Ascending aorta (tissue), 2 donors: ENCODE measurements around the gene C1orf21. TPM values are rescaled to one million over a fixed set of nuclear protein-coding genes. Genes with fewer than 3 reads are reported as not detected.

Source experiments
- DNase-seq, 2 donors: peaks; one replicate each; pipeline ENCODE4 v3.0.0-alpha.2; 2019; ENCODE audit warnings: low spot score in 2 of 2
- H3K27ac ChIP-seq, 2 donors: fragments of 200-600 bp; sonication (generic); one replicate each; pipeline ENCODE4 v1.5.1; 2016 to 2017; ENCODE audit warnings: mild to moderate bottlenecking in 1 of 2
- H3K27me3 ChIP-seq: fragments of 200-600 bp; sonication (generic); one replicate; pipeline ENCODE4 v1.5.1; 2017
- H3K36me3 ChIP-seq, 2 donors: fragments of 200-600 bp; sonication (generic); one replicate each; pipeline ENCODE4 v1.5.1; 2016
- H3K4me1 ChIP-seq, 2 donors: fragments of 200-600 bp; sonication (generic); one replicate each; pipeline ENCODE4 v1.5.1; 2016 to 2017; ENCODE audit warnings: mild to moderate bottlenecking in 1 of 2
- H3K4me3 ChIP-seq, 2 donors: fragments of 200-600 bp; sonication (generic); one replicate each; pipeline ENCODE4 v1.5.1; 2016 to 2017; ENCODE audit warnings: mild to moderate bottlenecking in 1 of 2
- H3K9me3 ChIP-seq, 2 donors: fragments of 200-600 bp; sonication (generic); one replicate each; pipeline ENCODE4 v1.5.1; 2016
- CTCF ChIP-seq, 3 experiments: fragments of 200-600 bp in 2 of 3; fragments of 450-650 bp in 1 of 3; sonication (generic) in 2 of 3; IDR thresholded peaks; one replicate each; pipeline ENCODE4 v1.5.1; 2016 to 2019; ENCODE audit warnings: antibody characterized with exemption in 3 of 3, mild to moderate bottlenecking in 1 of 3, moderate library complexity in 1 of 3
- intact Hi-C: fragments of 100-400 bp; cut with DNase I; formaldehyde crosslinking; loops from one replicate; pipeline ENCODE4 v1.15.1; 2023
- total RNA-seq: library from RNA; depleted of rRNA; stranded (reverse); fragments of >200 nt; gene quantifications from one replicate; pipeline ENCODE4 v1.1.0, GENCODE V29; 2016

Gene C1orf21
- total RNA-seq, 1 donor from 2014 or later: 21.8 TPM

- Histone ChIP-seq H3K27me3 (no peaks in the 10 kb centered on the region), H3K27ac (no peak overlapping the region), H3K4me3 (no peak overlapping the region), H3K36me3 (no peaks in the 10 kb centered on the region), H3K4me1 (no peaks in the 10 kb centered on the region), H3K9me3 (no peaks in the 10 kb centered on the region)
- TF ChIP-seq CTCF (IDR thresholded peaks at IDR 0.05): no peak
- intact Hi-C loops: loop anchor here (10.0 kb wide), 1 partner anchor 324 kb away; no protein-coding TSS in a partner anchor
- no peak for DNase-seq
These were observed 182.3 kb downstream of the C1orf21 start for GRCh38 chr1:184569106-184569505.

GRCh38 chr1:184574588-184574987, 187.8 kb downstream of the C1orf21 start:
- no peak for DNase-seq
- Histone ChIP-seq H3K36me3 (no peaks in the 10 kb centered on the region), H3K9me3 (no peaks in the 10 kb centered on the region), H3K4me1 (no peaks in the 10 kb centered on the region), H3K27me3 (no peaks in the 10 kb centered on the region), H3K27ac (no peak overlapping the region), H3K4me3 (no peak overlapping the region)
- intact Hi-C loops: no loop called here
- TF ChIP-seq CTCF (IDR thresholded peaks at IDR 0.05): no peak

- no peak for DNase-seq
These were observed 190.0 kb downstream of the C1orf21 start for GRCh38 chr1:184576822-184577221.

GRCh38 chr1:184577319-184577718, 190.5 kb downstream of the C1orf21 start:
- H3K36me3 ChIP-seq: no peaks in the 10 kb centered on the region
- no peak overlapping the region for H3K27ac ChIP-seq
- no peaks in the 10 kb centered on the region for H3K4me1 ChIP-seq
- intact Hi-C loops: no loop called here
- no peaks in the 10 kb centered on the region for H3K9me3 ChIP-seq
- H3K4me3 ChIP-seq: no peak overlapping the region
- TF ChIP-seq CTCF (IDR thresholded peaks at IDR 0.05): no peak
- DNase-seq: no peak
- H3K27me3 ChIP-seq: no peaks in the 10 kb centered on the region

More at GRCh38 chr1:184576822-184577221, 190.0 kb downstream of the C1orf21 start:
- H3K36me3 ChIP-seq: no peaks in the 10 kb centered on the region
- H3K27ac ChIP-seq: no peak overlapping the region
- intact Hi-C loops: no loop called here
- TF ChIP-seq CTCF (IDR thresholded peaks at IDR 0.05): no peak
- no peak overlapping the region for H3K4me3 ChIP-seq
- H3K9me3 ChIP-seq: no peaks in the 10 kb centered on the region
- no peaks in the 10 kb centered on the region for H3K27me3 ChIP-seq
- H3K4me1 ChIP-seq: no peaks in the 10 kb centered on the region

GRCh38 chr1:184582411-184582810, 195.6 kb downstream of the C1orf21 start:
- Histone ChIP-seq H3K9me3 (no peaks in the 10 kb centered on the region), H3K36me3 (no peaks in the 10 kb centered on the region), H3K4me3 (no peak overlapping the region), H3K27me3 (no peaks in the 10 kb centered on the region), H3K27ac (no peak overlapping the region), H3K4me1 (no peaks in the 10 kb centered on the region)
- TF ChIP-seq CTCF (IDR thresholded peaks at IDR 0.05): no peak
- no peak for DNase-seq
- intact Hi-C loops: no loop called here

GRCh38 chr1:184583849-184584248, 197.0 kb downstream of the C1orf21 start:
- intact Hi-C loops: no loop called here
- H3K27ac ChIP-seq: no peak overlapping the region
- DNase-seq: no peak
- H3K9me3 ChIP-seq: no peaks in the 10 kb centered on the region
- no peaks in the 10 kb centered on the region for H3K36me3 ChIP-seq
- no peak overlapping the region for H3K4me3 ChIP-seq
- H3K27me3 ChIP-seq: no peaks in the 10 kb centered on the region
- TF ChIP-seq CTCF (IDR thresholded peaks at IDR 0.05): no peak
- H3K4me1 ChIP-seq: no peaks in the 10 kb centered on the region
